Endothelial cell of umbilical vein (primary cell): Measurements from ENCODE around the gene SMIM10L2A. TPM values are rescaled to one million over a fixed set of nuclear protein-coding genes. Genes with fewer than 3 reads are reported as not detected.

ENCODE experiments used
- BruUV-seq: library from RNA; stranded (reverse); fragments of 400-500 nt; replicated peaks from 2 replicates; lab custom pipeline; 2021; lab: Mats Ljungman, UMichigan
- CTCF ChIA-PET: fragments of 300-600, 350-600 bp; sonication (Branson Sonifier 250); formaldehyde crosslinking; loops from one replicate; lab custom pipeline; 2021; ENCODE audit warnings: antibody characterized with exemption, inconsistent platforms; lab: Charles Lee
- POLR2A ChIA-PET: fragments of 300-600, 350-600 bp; sonication (Branson Sonifier 250); formaldehyde crosslinking; loops from one replicate; lab custom pipeline; 2021; ENCODE audit warnings: antibody characterized with exemption, inconsistent platforms; lab: Charles Lee
- DNase-seq: peaks from one replicate; pipeline ENCODE4 v3.0.0-alpha.2; 2011; ENCODE audit warnings: low read depth, low spot score
- FAIRE-seq: peaks from 2 replicates; lab custom pipeline; 2011; peaks lifted over from hg19 to GRCh38; lab: Jason Lieb, UNC
- H2AFZ ChIP-seq: 2 replicates; pipeline ENCODE4 v1.6.0; 2012; ENCODE audit warnings: low read depth, low read length, control low read depth, inconsistent platforms
- H3K27ac ChIP-seq: 2 replicates; pipeline ENCODE4 v1.5.1; 2011; ENCODE audit warnings: low read depth, mild to moderate bottlenecking, control low read depth, low read length, moderate library complexity; ENCODE audit not compliant: insufficient read depth
- H3K27me3 ChIP-seq, 2 experiments: 2 replicates each; pipeline versions ENCODE4 v1.6.0 to v1.6.1; 2011; ENCODE audit warnings: low read length in 2 of 2, mixed read lengths in 1 of 2; ENCODE audit not compliant: control insufficient read depth in 2 of 2, insufficient read depth in 2 of 2
- H3K36me3 ChIP-seq, 2 experiments: 2 replicates in 1 of 2; 3 replicates in 1 of 2; pipeline ENCODE4 v1.5.1; 2011; ENCODE audit warnings: low read length in 2 of 2, mild to moderate bottlenecking in 1 of 2, moderate library complexity in 1 of 2; ENCODE audit not compliant: control insufficient read depth in 2 of 2, insufficient read depth in 2 of 2; ENCODE audit errors: extremely low read depth in 1 of 2
- H3K4me1 ChIP-seq: 3 replicates; pipeline ENCODE4 v1.5.1; 2011; ENCODE audit warnings: mild to moderate bottlenecking, low read length; ENCODE audit not compliant: control insufficient read depth, insufficient read depth; ENCODE audit errors: extremely low read depth
- H3K4me2 ChIP-seq: 2 replicates; pipeline ENCODE4 v1.6.1; 2011; ENCODE audit warnings: low read length, control low read depth, mixed read lengths; ENCODE audit not compliant: insufficient read depth
- H3K4me3 ChIP-seq, 3 experiments: fragments of 200-600 bp in 1 of 3; sonication (generic), shearing (Covaris generic) in 1 of 3; replicated peaks in 1 of 3; 2 replicates each; pipeline ENCODE4 v1.5.1; 2011 to 2016; ENCODE audit warnings: control low read depth in 3 of 3, low read length in 3 of 3, mild to moderate bottlenecking in 2 of 3, inconsistent platforms in 1 of 3, low read depth in 1 of 3, moderate library complexity in 1 of 3; ENCODE audit not compliant: insufficient read depth in 1 of 3
- H3K79me2 ChIP-seq: 2 replicates; pipeline ENCODE4 v1.6.0; 2012; ENCODE audit warnings: low read length, inconsistent platforms; ENCODE audit not compliant: control insufficient read depth, insufficient read depth
- H3K9ac ChIP-seq: replicated peaks from 2 replicates; pipeline ENCODE3; 2011; ENCODE audit warnings: low read length, control low read depth; ENCODE audit not compliant: insufficient read depth; ENCODE audit errors: extremely low read depth
- H3K9me1 ChIP-seq: replicated peaks from 3 replicates; pipeline ENCODE4 v1.6.0; 2011; ENCODE audit warnings: mild to moderate bottlenecking, low read length; ENCODE audit not compliant: control insufficient read depth, insufficient read depth; ENCODE audit errors: extremely low read depth
- H3K9me3 ChIP-seq: replicated peaks from 2 replicates; pipeline ENCODE4 v1.5.1; 2012; ENCODE audit warnings: low read length, inconsistent platforms; ENCODE audit not compliant: control insufficient read depth, insufficient read depth
- H4K20me1 ChIP-seq: replicated peaks from 2 replicates; pipeline ENCODE3; 2011; ENCODE audit warnings: mild to moderate bottlenecking, low read length; ENCODE audit not compliant: control insufficient read depth, insufficient read depth; ENCODE audit errors: extremely low read depth
- EZH2 ChIP-seq: IDR thresholded peaks from 2 replicates; pipeline ENCODE4 v1.6.1; 2012; ENCODE audit warnings: borderline replicate concordance, low read depth, mild to moderate bottlenecking, moderate library complexity, low read length, inconsistent platforms; ENCODE audit not compliant: severe bottlenecking
- FOS ChIP-seq: IDR thresholded peaks from 2 replicates; pipeline ENCODE4 v1.6.1; 2011; ENCODE audit warnings: mild to moderate bottlenecking, low read length, moderate library complexity, borderline replicate concordance; ENCODE audit not compliant: insufficient read depth
- GATA2 ChIP-seq: IDR thresholded peaks from 2 replicates; pipeline ENCODE4 v1.7.0; 2011; ENCODE audit warnings: low read depth, mild to moderate bottlenecking, moderate library complexity, mixed read lengths, low read length; ENCODE audit not compliant: insufficient read length, insufficient read depth
- JUN ChIP-seq: IDR thresholded peaks from 2 replicates; pipeline ENCODE4 v1.6.1; 2011; ENCODE audit warnings: borderline replicate concordance, low read depth; ENCODE audit not compliant: insufficient read length, insufficient read depth
- MYC ChIP-seq: IDR thresholded peaks from one replicate; pipeline ENCODE4 v1.6.1; 2011; ENCODE audit warnings: mild to moderate bottlenecking, low read depth, low read length
- POLR2A ChIP-seq: IDR thresholded peaks from 2 replicates; pipeline ENCODE4 v1.6.1; 2012; ENCODE audit warnings: low read depth, mild to moderate bottlenecking, control low read depth, low read length
- POLR2AphosphoS5 ChIP-seq: IDR thresholded peaks from 2 replicates; pipeline ENCODE4 v1.6.1; 2012; ENCODE audit warnings: low read depth, mild to moderate bottlenecking, control low read depth, low read length, moderate library complexity; ENCODE audit not compliant: insufficient read depth
- dilution Hi-C: fragments of 300-500 bp; cut with MboI; formaldehyde crosslinking; loops from one replicate; pipeline ENCODE4 v1.15.0; 2019; ENCODE audit warnings: low sequenced_read_pairs; ENCODE audit not compliant: extremely low pct_ligation_motif_present
- intact Hi-C: fragments of 100-400 bp; cut with micrococcal nuclease; formaldehyde crosslinking; loops from one replicate; pipeline ENCODE4 v1.10.0; 2022
- polyA plus RNA-seq, 4 experiments: library from polyadenylated mRNA; depleted of rRNA in 3 of 4; stranded (reverse) in 3 of 4; unstranded in 1 of 4; fragments of >200 nt; gene quantifications; 2 replicates each; pipeline versions ENCODE4 v1.2.1 to v1.2.3, GENCODE V29; 2011 to 2012; ENCODE audit warnings: missing spikeins in 1 of 4
- total RNA-seq: library from RNA; stranded (reverse); gene quantifications from 2 replicates; pipeline ENCODE4 v1.2.3, GENCODE V29; 2021
- TF ChIP-seq, protein P1 (sequence below): IDR thresholded peaks from 2 replicates; pipeline ENCODE4 v1.6.1; 2011; ENCODE audit not compliant: insufficient read depth, insufficient read length
- TF ChIP-seq, protein P2 (sequence below), 2 donors: IDR thresholded peaks; 1 replicate in 1 of 2; 2 replicates in 1 of 2; pipeline ENCODE4 v1.5.1; 2011; ENCODE audit warnings: low read length in 2 of 2, mild to moderate bottlenecking in 2 of 2, moderate library complexity in 2 of 2, control low read depth in 1 of 2, inconsistent platforms in 1 of 2, low read depth in 1 of 2; ENCODE audit not compliant: insufficient read depth in 1 of 2; ENCODE audit errors: extremely low read depth in 1 of 2

Gene SMIM10L2A
- total and polyA plus RNA-seq, 2 donors (not counting 3 experiments of a cell fraction or from before 2014, with no cell fraction given), result 0.10 to 0.24 TPM

DNA sequence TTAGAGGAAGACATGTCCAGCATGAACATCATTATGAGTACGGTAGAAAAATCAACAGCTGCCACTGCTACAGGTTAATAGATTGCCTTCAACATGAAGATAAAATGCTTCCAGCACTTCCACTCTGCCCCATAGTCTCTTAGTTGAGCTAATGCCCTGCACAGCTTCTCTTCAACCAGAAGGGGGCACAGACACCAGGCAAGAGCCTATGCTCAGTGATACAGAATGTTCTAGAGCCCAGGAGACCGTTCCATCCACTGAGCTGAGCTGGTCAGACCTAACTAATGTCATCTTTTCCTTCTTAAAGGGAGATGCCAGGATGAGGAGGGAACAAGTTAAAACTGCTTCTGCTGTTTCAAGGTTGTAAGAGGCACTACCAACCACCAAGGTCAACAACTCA is 42.2 kb downstream of the SMIM10L2A start:
- CTCF ChIA-PET, result interaction anchor here (0.6 to 1.5 kb wide), 21 partner anchors 8 to 1231 kb away, joined by 3 to 10 read pairs (median 4); no protein-coding TSS in a partner anchor
- no peak for FAIRE-seq
- no peaks in the 10 kb centered on the region for H3K27me3 ChIP-seq

GRCh38 chrX:135476378-135476777 is 54.6 kb downstream of the SMIM10L2A start:
- H4K20me1 ChIP-seq, result no peaks in the 10 kb centered on the region
- intact Hi-C loops (no loop called here), dilution Hi-C loops (no loop called here)
- no peaks in the 10 kb centered on the region for H3K79me2 ChIP-seq
- DNase-seq, result no peak
- H3K4me3 ChIP-seq, result no peak overlapping the region
- no peaks in the 10 kb centered on the region for H3K36me3 ChIP-seq
- CTCF ChIA-PET, result interaction anchor here (1.7 to 1.8 kb wide), 2 partner anchors 13 to 290 kb away, joined by 8 to 10 read pairs; no protein-coding TSS in a partner anchor
- no peak overlapping the region for H3K27ac ChIP-seq
- POLR2A ChIA-PET, result no interaction called here
- FAIRE-seq, result no peak
- peaks cover 0 to 2% of the 10 kb centered on the region in 2 experiments for H3K27me3 ChIP-seq
- no peak overlapping the region for H3K4me2 ChIP-seq
- TF ChIP-seq FOS (no peak), EZH2 (no peak), POLR2AphosphoS5 (no peak), MYC (no peak), GATA2 (no peak), POLR2A (no peak), JUN (no peak)
- TF ChIP-seq, protein P1, sequence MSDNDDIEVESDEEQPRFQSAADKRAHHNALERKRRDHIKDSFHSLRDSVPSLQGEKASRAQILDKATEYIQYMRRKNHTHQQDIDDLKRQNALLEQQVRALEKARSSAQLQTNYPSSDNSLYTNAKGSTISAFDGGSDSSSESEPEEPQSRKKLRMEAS, result no peak
- TF ChIP-seq, protein P2, sequence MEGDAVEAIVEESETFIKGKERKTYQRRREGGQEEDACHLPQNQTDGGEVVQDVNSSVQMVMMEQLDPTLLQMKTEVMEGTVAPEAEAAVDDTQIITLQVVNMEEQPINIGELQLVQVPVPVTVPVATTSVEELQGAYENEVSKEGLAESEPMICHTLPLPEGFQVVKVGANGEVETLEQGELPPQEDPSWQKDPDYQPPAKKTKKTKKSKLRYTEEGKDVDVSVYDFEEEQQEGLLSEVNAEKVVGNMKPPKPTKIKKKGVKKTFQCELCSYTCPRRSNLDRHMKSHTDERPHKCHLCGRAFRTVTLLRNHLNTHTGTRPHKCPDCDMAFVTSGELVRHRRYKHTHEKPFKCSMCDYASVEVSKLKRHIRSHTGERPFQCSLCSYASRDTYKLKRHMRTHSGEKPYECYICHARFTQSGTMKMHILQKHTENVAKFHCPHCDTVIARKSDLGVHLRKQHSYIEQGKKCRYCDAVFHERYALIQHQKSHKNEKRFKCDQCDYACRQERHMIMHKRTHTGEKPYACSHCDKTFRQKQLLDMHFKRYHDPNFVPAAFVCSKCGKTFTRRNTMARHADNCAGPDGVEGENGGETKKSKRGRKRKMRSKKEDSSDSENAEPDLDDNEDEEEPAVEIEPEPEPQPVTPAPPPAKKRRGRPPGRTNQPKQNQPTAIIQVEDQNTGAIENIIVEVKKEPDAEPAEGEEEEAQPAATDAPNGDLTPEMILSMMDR (IDR thresholded peaks at IDR 0.05; ENCODE audit: extremely low read depth in 1 of 2, insufficient read depth in 1 of 2, low read depth in 1 of 2, low read length in 2 of 2), result no peak
- BruUV-seq, result no TSS peak
- no peak overlapping the region for H2AFZ ChIP-seq
- H3K4me1 ChIP-seq, result no peaks in the 10 kb centered on the region
- no peak overlapping the region for H3K9ac ChIP-seq
- H3K9me1 ChIP-seq, result no peaks in the 10 kb centered on the region
- H3K9me3 ChIP-seq, result no peaks in the 10 kb centered on the region

More for the DNA sequence above, 42.2 kb downstream of the SMIM10L2A start:
- H3K4me3 ChIP-seq, result no peak overlapping the region
- no peak overlapping the region for H3K9ac ChIP-seq
- no TSS peak for BruUV-seq
- no peaks in the 10 kb centered on the region for H3K9me1 ChIP-seq
- DNase-seq, result peak; percentile 1
- intact Hi-C loops, result no loop called here
- TF ChIP-seq, protein P2 (IDR thresholded peaks at IDR 0.05; ENCODE audit: extremely low read depth in 1 of 2, insufficient read depth in 1 of 2, low read depth in 1 of 2, low read length in 2 of 2), result peak; percentile 15 to 38
- TF ChIP-seq, protein P1, result no peak
- POLR2A ChIA-PET, result interaction anchor here (0.6 kb wide), 1 partner anchor 684 kb away, joined by 3 read pairs; no protein-coding TSS in a partner anchor
- H3K9me3 ChIP-seq, result no peaks in the 10 kb centered on the region
- no peak overlapping the region for H3K27ac ChIP-seq
- H3K36me3 ChIP-seq, result no peaks in the 10 kb centered on the region
- H3K79me2 ChIP-seq, result no peaks in the 10 kb centered on the region
- no peaks in the 10 kb centered on the region for H4K20me1 ChIP-seq
- no peak overlapping the region for H2AFZ ChIP-seq
- dilution Hi-C loops, result no loop called here
- no peak overlapping the region for H3K4me2 ChIP-seq
- no peaks in the 10 kb centered on the region for H3K4me1 ChIP-seq
